Sciatic nerve (tissue), 1 donor: ENCODE results near the gene ROPN1. TPM values are rescaled to one million over a fixed set of nuclear protein-coding genes. Genes with fewer than 3 reads are reported as not detected.

Source experiments
- total RNA-seq: library from RNA; stranded (reverse); fragmentation: NEBNext Ultra II Directional; extraction: Animal tissue kit (Norgen Biotek cat#: 25700); gene quantifications from one replicate; pipeline ENCODE4 v1.2.1, GENCODE V29; 2021
- donor health status: DM: no; HTN: no; CAD: no.

ROPN1 gene
- total RNA-seq, 1 donor from 2014 or later: not detected

Other genes with a start within 250 kb of the ROPN1 start
- 51.1 TPM for gene MYLK, start 107.8 kb downstream of the ROPN1 start, total RNA-seq
- gene CCDC14, start 30.9 kb downstream of the ROPN1 start, total RNA-seq: 34.9 TPM
- 27.1 TPM for gene KALRN, start 41.2 kb upstream of the ROPN1 start, total RNA-seq